Prostate gland (tissue), 2 donors: Measurements from ENCODE around the gene PPM1G. TPM values are rescaled to one million over a fixed set of nuclear protein-coding genes. Genes with fewer than 3 reads are reported as not detected.
A peak's percentile ranks its signal among the peaks of the same experiment; 100 is the strongest.

Experiments used
- DNase-seq: peaks from one replicate; pipeline ENCODE4 v3.0.0-alpha.2; 2019; ENCODE audit warnings: low spot score
- H3K27ac ChIP-seq, 2 donors: fragments of 200-600 bp; sonication (generic); 2 replicates each; pipeline ENCODE4 v1.5.1; 2017 to 2019
- H3K27me3 ChIP-seq: fragments of 200-600 bp; sonication (generic); replicated peaks from 2 replicates; pipeline ENCODE4 v1.5.1; 2019; ENCODE audit not compliant: insufficient read depth
- H3K36me3 ChIP-seq, 2 donors: fragments of 200-600 bp; sonication (generic); 1 replicate in 1 of 2; 2 replicates in 1 of 2; pipeline versions ENCODE4 v1.5.1 to v1.8.1; 2017 to 2019
- H3K4me1 ChIP-seq: fragments of 200-600 bp; sonication (generic); replicated peaks from 2 replicates; pipeline ENCODE4 v1.5.1; 2019
- H3K4me3 ChIP-seq, 2 donors: fragments of 200-600 bp; sonication (generic); 2 replicates each; pipeline ENCODE4 v1.5.1; 2017 to 2019
- H3K9me3 ChIP-seq: fragments of 200-600 bp; sonication (generic); 2 replicates; pipeline ENCODE4 v1.5.1; 2017
- POLR2A ChIP-seq: fragments of 450-650 bp; IDR thresholded peaks from one replicate; pipeline ENCODE4 v1.6.1; 2016; ENCODE audit warnings: antibody characterized with exemption, mild to moderate bottlenecking
- POLR2AphosphoS5 ChIP-seq: sonication (generic); formaldehyde crosslinking; IDR thresholded peaks from one replicate; pipeline ENCODE4 v1.6.1; 2017; ENCODE audit warnings: antibody characterized with exemption
- WGBS: methylation state at CpG from one replicate; pipeline ENCODE4 v1.1.5; 2018; 5-methylcytosine and 5-hydroxymethylcytosine counted together
- intact Hi-C: fragments of 100-400 bp; cut with DNase I; formaldehyde crosslinking; loops from one replicate; pipeline ENCODE4 v1.14.2; 2022
- total RNA-seq, 2 donors: library from RNA; depleted of rRNA; stranded (reverse); fragments of >200 nt; gene quantifications; one replicate each; pipeline ENCODE4 v1.1.0, GENCODE V29; 2016
- TF ChIP-seq, protein P1 (sequence below), 4 experiments: fragments of 200-600 bp in 2 of 4; fragments of 450-650 bp in 2 of 4; sonication (generic) in 2 of 4; IDR thresholded peaks; 1 replicate in 3 of 4; 2 replicates in 1 of 4; pipeline ENCODE4 v1.5.1; 2016 to 2019; ENCODE audit warnings: antibody characterized with exemption in 4 of 4, mild to moderate bottlenecking in 2 of 4, moderate library complexity in 2 of 4

PPM1G gene
- 10 to 100 TPM; 57.2 to 65.4 TPM for total RNA-seq

- no peaks in the 10 kb centered on the region for H3K36me3 ChIP-seq
- no peaks in the 10 kb centered on the region for H3K4me1 ChIP-seq
- peak within 1 kb of the TSS; percentile 76 to 81 for H3K27ac ChIP-seq
- intact Hi-C loops = loop anchor here (2.0 kb wide), 1 partner anchor 19 kb away; the partner anchor contains the start of gene NRBP1
- TF ChIP-seq POLR2AphosphoS5 (peak; percentile 87), POLR2A (peak; percentile 59)
- TF ChIP-seq, protein P1, sequence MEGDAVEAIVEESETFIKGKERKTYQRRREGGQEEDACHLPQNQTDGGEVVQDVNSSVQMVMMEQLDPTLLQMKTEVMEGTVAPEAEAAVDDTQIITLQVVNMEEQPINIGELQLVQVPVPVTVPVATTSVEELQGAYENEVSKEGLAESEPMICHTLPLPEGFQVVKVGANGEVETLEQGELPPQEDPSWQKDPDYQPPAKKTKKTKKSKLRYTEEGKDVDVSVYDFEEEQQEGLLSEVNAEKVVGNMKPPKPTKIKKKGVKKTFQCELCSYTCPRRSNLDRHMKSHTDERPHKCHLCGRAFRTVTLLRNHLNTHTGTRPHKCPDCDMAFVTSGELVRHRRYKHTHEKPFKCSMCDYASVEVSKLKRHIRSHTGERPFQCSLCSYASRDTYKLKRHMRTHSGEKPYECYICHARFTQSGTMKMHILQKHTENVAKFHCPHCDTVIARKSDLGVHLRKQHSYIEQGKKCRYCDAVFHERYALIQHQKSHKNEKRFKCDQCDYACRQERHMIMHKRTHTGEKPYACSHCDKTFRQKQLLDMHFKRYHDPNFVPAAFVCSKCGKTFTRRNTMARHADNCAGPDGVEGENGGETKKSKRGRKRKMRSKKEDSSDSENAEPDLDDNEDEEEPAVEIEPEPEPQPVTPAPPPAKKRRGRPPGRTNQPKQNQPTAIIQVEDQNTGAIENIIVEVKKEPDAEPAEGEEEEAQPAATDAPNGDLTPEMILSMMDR (IDR thresholded peaks at IDR 0.05) = peak in 2 of 4 experiments; percentile 17 to 23
- under 1% methylated on average over 47 of the region's 82 CpGs for WGBS
- H3K9me3 ChIP-seq = no peaks in the 10 kb centered on the region
- H3K27me3 ChIP-seq = no peaks in the 10 kb centered on the region
- DNase-seq = peak; percentile 95
- peak within 1 kb of the TSS; percentile 76 to 97 for H3K4me3 ChIP-seq
Observed at GRCh38 chr2:27409321-27410073, at the start of gene PPM1G. TSS of gene PPM1G (minus strand) at chr2:27409591. CDS start at chr2:27409422, 169 bp downstream.

DNA sequence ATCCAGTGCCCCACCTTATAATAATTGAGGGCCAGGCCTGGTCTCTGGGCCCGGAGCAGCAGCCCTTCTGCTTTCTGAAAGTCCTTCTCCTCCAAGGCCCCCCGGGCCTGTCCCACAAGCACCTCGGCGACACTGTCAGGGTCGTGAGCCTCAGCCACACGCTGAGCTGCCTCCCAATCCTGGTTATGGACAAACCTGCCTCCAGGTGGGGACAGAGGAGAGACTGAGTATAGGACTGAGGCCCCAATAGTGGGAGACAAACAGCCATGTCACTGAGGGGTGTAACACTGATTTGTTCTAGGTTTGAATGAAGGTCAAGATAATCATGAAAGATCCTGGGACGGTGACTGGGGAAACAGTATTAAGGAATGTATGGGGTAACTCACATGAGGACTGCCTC is 44.6 kb upstream of the PPM1G start:
- intact Hi-C loops = no loop called here
- no peak overlapping the region for H3K4me3 ChIP-seq
- WGBS = 92% methylated on average over 7 of the region's 7 CpGs
- TF ChIP-seq POLR2A = no peak
- no peak for TF ChIP-seq POLR2AphosphoS5
- TF ChIP-seq, protein P1 (IDR thresholded peaks at IDR 0.05) = no peak
- peaks cover 6 to 15% of the 10 kb centered on the region in 2 donors for H3K36me3 ChIP-seq
- no peaks in the 10 kb centered on the region for H3K9me3 ChIP-seq
- H3K27ac ChIP-seq = no peak overlapping the region
- DNase-seq = no peak
- no peaks in the 10 kb centered on the region for H3K27me3 ChIP-seq
- H3K4me1 ChIP-seq = no peaks in the 10 kb centered on the region

DNA sequence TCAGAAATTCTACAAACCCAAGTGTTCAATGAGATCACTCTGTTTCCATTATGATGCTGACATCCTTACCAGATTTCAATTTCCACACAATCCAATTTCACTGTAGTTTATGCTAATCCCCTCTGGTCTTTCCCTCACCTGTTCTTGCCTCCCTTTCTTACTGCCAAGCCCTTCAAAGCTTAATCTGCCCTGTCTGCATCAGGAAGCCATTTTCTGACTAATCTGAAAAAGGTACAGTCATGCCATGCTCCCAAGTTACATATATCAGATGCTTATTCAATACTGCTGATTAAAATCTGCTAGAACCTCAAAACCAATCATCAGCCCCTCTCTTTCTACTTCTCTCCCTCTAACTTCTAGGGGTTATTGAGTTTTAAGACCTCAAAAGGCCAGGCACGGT is 41.7 kb upstream of the PPM1G start:
- Histone ChIP-seq H3K9me3 (no peaks in the 10 kb centered on the region), H3K27ac (no peak overlapping the region), H3K36me3 (peaks cover 6 to 11% of the 10 kb centered on the region in 2 donors), H3K4me1 (no peaks in the 10 kb centered on the region), H3K4me3 (no peak overlapping the region), H3K27me3 (no peaks in the 10 kb centered on the region)
- TF ChIP-seq POLR2A = no peak
- no peak for TF ChIP-seq POLR2AphosphoS5
- TF ChIP-seq, protein P1 (IDR thresholded peaks at IDR 0.05) = no peak
- 91% methylated on average over 1 of the region's 1 CpG for WGBS
- intact Hi-C loops = no loop called here
- DNase-seq = no peak

DNA sequence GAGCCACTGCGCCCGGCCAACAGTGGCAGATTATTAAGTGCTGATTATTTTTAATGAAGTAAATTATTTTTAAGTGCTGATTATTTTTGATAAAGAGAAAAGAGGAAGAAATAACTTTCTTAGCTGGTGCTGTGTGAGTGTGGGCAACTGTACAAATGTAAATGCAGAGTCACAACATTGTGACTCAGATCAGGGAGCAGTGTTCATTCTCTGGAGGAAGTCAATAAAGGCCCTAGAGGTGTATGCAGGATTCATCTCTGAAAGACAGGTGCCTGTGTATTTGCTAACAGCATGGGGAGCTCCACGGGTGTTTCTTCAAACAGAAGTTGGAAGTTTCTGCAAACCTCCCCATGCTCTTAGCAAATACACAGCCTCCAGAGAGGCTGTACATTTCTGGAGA is 39.0 kb upstream of the PPM1G start:
- peaks cover 3% of the 10 kb centered on the region for H3K4me1 ChIP-seq
- no peak for DNase-seq
- no peaks in the 10 kb centered on the region for H3K9me3 ChIP-seq
- H3K4me3 ChIP-seq = no peak overlapping the region
- 59% methylated on average over 3 of the region's 3 CpGs for WGBS
- TF ChIP-seq, protein P1 (IDR thresholded peaks at IDR 0.05) = no peak
- TF ChIP-seq POLR2AphosphoS5 (no peak), POLR2A (no peak)
- H3K27ac ChIP-seq = no peak overlapping the region
- H3K27me3 ChIP-seq = no peaks in the 10 kb centered on the region
- intact Hi-C loops = no loop called here
- peaks cover 0 to 5% of the 10 kb centered on the region in 2 donors for H3K36me3 ChIP-seq

DNA sequence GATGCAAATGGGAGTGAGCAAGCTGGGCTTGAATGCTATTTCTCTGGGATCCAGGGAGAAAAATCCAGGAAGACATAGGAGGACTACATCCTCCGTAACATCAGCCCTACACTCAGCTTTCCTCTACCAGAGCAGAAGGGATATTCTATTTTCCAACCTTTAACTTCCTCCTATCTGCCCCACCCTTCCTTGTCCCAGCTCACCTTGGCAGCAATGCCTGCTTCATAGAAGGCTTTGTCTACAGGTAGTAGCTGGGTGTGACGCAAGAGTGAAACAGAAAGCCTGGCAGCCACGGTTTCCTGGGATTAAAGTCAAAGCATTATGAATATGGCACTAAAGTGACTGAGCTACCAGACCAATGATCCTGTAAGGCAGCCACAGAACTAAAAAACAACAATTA is 36.7 kb upstream of the PPM1G start:
- H3K4me1 ChIP-seq = peaks cover 3% of the 10 kb centered on the region
- H3K27ac ChIP-seq = peak overlapping the region; percentile 74 to 81
- no peak overlapping the region for H3K4me3 ChIP-seq
- DNase-seq = peak; percentile 95
- H3K27me3 ChIP-seq = no peaks in the 10 kb centered on the region
- peaks cover 2 to 6% of the 10 kb centered on the region in 2 donors for H3K36me3 ChIP-seq
- 66% methylated on average over 3 of the region's 3 CpGs for WGBS
- TF ChIP-seq POLR2AphosphoS5 (peak; percentile 96), POLR2A (peak; percentile 39)
- TF ChIP-seq, protein P1 (IDR thresholded peaks at IDR 0.05) = no peak
- intact Hi-C loops = no loop called here
- no peaks in the 10 kb centered on the region for H3K9me3 ChIP-seq
